HepG2 (cell line): ENCODE results near the gene CD300A. TPM values are rescaled to one million over a fixed set of nuclear protein-coding genes. Genes with fewer than 3 reads are reported as not detected.
A peak's percentile ranks its signal among the peaks of the same experiment; 100 is the strongest.

Experiments
- CCAR2 ChIP-seq: fragments of 200-400 bp; formaldehyde crosslinking; optimal IDR thresholded peaks from 2 replicates; pipeline ENCODE3; 2018; ENCODE audit warnings: low read depth, mild to moderate bottlenecking, low read length, moderate library complexity
- ISX ChIP-seq: sonication (generic); formaldehyde crosslinking; conservative IDR thresholded peaks from 2 replicates; pipeline ENCODE4 v1.5.0; 2020; ENCODE audit warnings: missing genetic modification reagents
- KAT2B ChIP-seq: fragments of 150-350 bp; IDR thresholded peaks from 2 replicates; pipeline ENCODE4 v1.6.1; 2014; ENCODE audit warnings: low read depth, low read length, borderline replicate concordance
- MXI1 ChIP-seq: IDR thresholded peaks from 3 replicates; pipeline ENCODE4 v1.6.1; 2012; ENCODE audit warnings: low read depth, low read length, inconsistent platforms, borderline replicate concordance
- NCOR1 ChIP-seq: fragments of 200-600 bp; sonication (generic); IDR thresholded peaks from 2 replicates; pipeline ENCODE4 v1.7.0; 2017; ENCODE audit warnings: antibody characterized with exemption, low read length, borderline replicate concordance
- RBAK ChIP-seq: sonication (generic); formaldehyde crosslinking; IDR thresholded peaks from 2 replicates; pipeline ENCODE4 v1.5.1; 2020; ENCODE audit warnings: mild to moderate bottlenecking, missing genetic modification reagents
- REL ChIP-seq: sonication (generic); formaldehyde crosslinking; conservative IDR thresholded peaks from 2 replicates; pipeline ENCODE4 v1.8.0; 2022; ENCODE audit warnings: mild to moderate bottlenecking, missing genetic modification reagents, moderate library complexity
- RELA ChIP-seq: sonication (generic); formaldehyde crosslinking; IDR thresholded peaks from 2 replicates; pipeline ENCODE4 v1.4.0; 2020; ENCODE audit warnings: missing genetic modification reagents
- SMARCE1 ChIP-seq: fragments of 450-650 bp; IDR thresholded peaks from 2 replicates; pipeline ENCODE4 v1.6.1; 2017; ENCODE audit warnings: borderline replicate concordance
- SRSF1 ChIP-seq: fragments of 200-400 bp; formaldehyde crosslinking; optimal IDR thresholded peaks from 2 replicates; pipeline ENCODE3; 2017; ENCODE audit warnings: mild to moderate bottlenecking, low read depth, low read length, moderate library complexity
- TCF7L2 ChIP-seq: IDR thresholded peaks from 2 replicates; pipeline ENCODE4 v1.6.1; 2011; ENCODE audit warnings: mild to moderate bottlenecking, low read depth, low read length, moderate library complexity
- XRCC5 ChIP-seq: fragments of 200-400 bp; formaldehyde crosslinking; optimal IDR thresholded peaks from 2 replicates; pipeline ENCODE3; 2017; ENCODE audit warnings: mild to moderate bottlenecking, low read length
- ZBTB7B ChIP-seq: sonication (generic); formaldehyde crosslinking; IDR thresholded peaks from 2 replicates; pipeline ENCODE4 v1.4.0; 2020; ENCODE audit warnings: missing genetic modification reagents
- ZNF44 ChIP-seq: sonication (generic); formaldehyde crosslinking; IDR thresholded peaks from 2 replicates; pipeline ENCODE4 v1.5.1; 2020; ENCODE audit warnings: mild to moderate bottlenecking, missing genetic modification reagents
- ZNF790 ChIP-seq: sonication (generic); formaldehyde crosslinking; IDR thresholded peaks from 2 replicates; pipeline ENCODE4 v1.8.0; 2022; ENCODE audit warnings: missing genetic modification reagents, mild to moderate bottlenecking, borderline replicate concordance
- polyA plus RNA-seq, 8 experiments: library from polyadenylated mRNA; depleted of rRNA in 3 of 8; stranded (reverse) in 7 of 8; unstranded in 1 of 8; fragments of >200 nt; fragmentation: Illumina TruSeq in 4 of 8; extraction: Trizol in 4 of 8; gene quantifications; 2 replicates each; pipeline versions ENCODE4 v1.2.1 to v1.2.3, GENCODE V29; 2011 to 2016; ENCODE audit warnings: low read depth in 4 of 8, missing spikeins in 1 of 8, mixed read lengths in 1 of 8; ENCODE audit not compliant: insufficient read depth in 1 of 8
- total RNA-seq, 5 experiments: library from RNA; depleted of rRNA; stranded (reverse); fragments of >200 nt; fragmentation: Illumina TruSeq; extraction: Trizol; gene quantifications; 2 replicates each; pipeline ENCODE4 v1.2.3, GENCODE V29; 2016; ENCODE audit warnings: low read depth in 1 of 5
- TF ChIP-seq, protein P1 (sequence below): sonication (generic); formaldehyde crosslinking; IDR thresholded peaks from 2 replicates; pipeline ENCODE4 v1.4.0; 2020; ENCODE audit warnings: missing genetic modification reagents, borderline replicate concordance
- TF ChIP-seq, protein P2 (sequence below): sonication (generic); formaldehyde crosslinking; IDR thresholded peaks from 2 replicates; pipeline ENCODE4 v1.4.0; 2020; ENCODE audit warnings: missing genetic modification reagents
- TF ChIP-seq, protein P3 (sequence below): sonication (generic); formaldehyde crosslinking; IDR thresholded peaks from 2 replicates; pipeline ENCODE4 v1.4.0; 2020; ENCODE audit warnings: missing genetic modification reagents, borderline replicate concordance

The CD300A gene
- total and polyA plus RNA-seq, 2 of the 13 experiments (the other 11 are each of a cell fraction or from before 2014, with no cell fraction given), result not detected

DNA sequence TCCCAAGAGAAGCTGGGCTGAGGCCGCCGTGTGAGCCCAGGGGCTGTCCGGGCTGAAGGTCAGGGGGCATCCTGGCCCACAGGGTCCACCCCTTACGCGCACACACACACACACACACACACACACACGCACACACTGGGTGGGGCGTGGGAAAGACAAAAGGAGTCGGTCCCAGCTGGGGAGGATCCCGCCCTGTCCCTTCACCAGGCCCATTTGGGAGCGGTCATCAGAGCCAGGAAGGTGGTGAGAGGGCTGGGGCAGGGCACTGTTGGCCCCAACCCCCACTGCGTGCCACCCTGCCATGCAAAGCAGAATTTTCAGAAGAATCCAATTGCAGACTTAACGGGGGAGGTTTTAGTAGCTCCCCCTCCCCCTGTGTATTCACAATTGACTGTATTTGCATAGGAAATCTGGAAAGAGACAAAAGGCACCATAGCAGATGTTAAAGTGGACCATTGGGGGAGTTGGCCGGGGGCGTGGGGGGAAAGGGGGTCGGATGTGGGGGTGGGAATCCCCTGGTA, 11.3 kb upstream of the CD300A start (continued):
- TF ChIP-seq, protein P1, sequence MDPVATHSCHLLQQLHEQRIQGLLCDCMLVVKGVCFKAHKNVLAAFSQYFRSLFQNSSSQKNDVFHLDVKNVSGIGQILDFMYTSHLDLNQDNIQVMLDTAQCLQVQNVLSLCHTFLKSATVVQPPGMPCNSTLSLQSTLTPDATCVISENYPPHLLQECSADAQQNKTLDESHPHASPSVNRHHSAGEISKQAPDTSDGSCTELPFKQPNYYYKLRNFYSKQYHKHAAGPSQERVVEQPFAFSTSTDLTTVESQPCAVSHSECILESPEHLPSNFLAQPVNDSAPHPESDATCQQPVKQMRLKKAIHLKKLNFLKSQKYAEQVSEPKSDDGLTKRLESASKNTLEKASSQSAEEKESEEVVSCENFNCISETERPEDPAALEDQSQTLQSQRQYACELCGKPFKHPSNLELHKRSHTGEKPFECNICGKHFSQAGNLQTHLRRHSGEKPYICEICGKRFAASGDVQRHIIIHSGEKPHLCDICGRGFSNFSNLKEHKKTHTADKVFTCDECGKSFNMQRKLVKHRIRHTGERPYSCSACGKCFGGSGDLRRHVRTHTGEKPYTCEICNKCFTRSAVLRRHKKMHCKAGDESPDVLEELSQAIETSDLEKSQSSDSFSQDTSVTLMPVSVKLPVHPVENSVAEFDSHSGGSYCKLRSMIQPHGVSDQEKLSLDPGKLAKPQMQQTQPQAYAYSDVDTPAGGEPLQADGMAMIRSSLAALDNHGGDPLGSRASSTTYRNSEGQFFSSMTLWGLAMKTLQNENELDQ (CRISPR knock-in tag), result no peak
- TF ChIP-seq NCOR1 (no peak), ISX (CRISPR knock-in tag) (no peak), RBAK (no peak), MXI1 (no peak), SRSF1 (no peak), RELA (no peak), CCAR2 (no peak), KAT2B (no peak), ZNF44 (CRISPR knock-in tag) (no peak), XRCC5 (no peak), TCF7L2 (no peak), ZNF790 (no peak), REL (CRISPR knock-in tag) (no peak), SMARCE1 (no peak), ZBTB7B (CRISPR knock-in tag) (0 out of 2 replicates have a peak, but pooled peaks have one; percentile 6)
- TF ChIP-seq, protein P2, sequence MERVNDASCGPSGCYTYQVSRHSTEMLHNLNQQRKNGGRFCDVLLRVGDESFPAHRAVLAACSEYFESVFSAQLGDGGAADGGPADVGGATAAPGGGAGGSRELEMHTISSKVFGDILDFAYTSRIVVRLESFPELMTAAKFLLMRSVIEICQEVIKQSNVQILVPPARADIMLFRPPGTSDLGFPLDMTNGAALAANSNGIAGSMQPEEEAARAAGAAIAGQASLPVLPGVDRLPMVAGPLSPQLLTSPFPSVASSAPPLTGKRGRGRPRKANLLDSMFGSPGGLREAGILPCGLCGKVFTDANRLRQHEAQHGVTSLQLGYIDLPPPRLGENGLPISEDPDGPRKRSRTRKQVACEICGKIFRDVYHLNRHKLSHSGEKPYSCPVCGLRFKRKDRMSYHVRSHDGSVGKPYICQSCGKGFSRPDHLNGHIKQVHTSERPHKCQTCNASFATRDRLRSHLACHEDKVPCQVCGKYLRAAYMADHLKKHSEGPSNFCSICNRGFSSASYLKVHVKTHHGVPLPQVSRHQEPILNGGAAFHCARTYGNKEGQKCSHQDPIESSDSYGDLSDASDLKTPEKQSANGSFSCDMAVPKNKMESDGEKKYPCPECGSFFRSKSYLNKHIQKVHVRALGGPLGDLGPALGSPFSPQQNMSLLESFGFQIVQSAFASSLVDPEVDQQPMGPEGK (CRISPR knock-in tag), result 0 out of 2 replicates have a peak, but pooled peaks have one; percentile 22
- TF ChIP-seq, protein P3, sequence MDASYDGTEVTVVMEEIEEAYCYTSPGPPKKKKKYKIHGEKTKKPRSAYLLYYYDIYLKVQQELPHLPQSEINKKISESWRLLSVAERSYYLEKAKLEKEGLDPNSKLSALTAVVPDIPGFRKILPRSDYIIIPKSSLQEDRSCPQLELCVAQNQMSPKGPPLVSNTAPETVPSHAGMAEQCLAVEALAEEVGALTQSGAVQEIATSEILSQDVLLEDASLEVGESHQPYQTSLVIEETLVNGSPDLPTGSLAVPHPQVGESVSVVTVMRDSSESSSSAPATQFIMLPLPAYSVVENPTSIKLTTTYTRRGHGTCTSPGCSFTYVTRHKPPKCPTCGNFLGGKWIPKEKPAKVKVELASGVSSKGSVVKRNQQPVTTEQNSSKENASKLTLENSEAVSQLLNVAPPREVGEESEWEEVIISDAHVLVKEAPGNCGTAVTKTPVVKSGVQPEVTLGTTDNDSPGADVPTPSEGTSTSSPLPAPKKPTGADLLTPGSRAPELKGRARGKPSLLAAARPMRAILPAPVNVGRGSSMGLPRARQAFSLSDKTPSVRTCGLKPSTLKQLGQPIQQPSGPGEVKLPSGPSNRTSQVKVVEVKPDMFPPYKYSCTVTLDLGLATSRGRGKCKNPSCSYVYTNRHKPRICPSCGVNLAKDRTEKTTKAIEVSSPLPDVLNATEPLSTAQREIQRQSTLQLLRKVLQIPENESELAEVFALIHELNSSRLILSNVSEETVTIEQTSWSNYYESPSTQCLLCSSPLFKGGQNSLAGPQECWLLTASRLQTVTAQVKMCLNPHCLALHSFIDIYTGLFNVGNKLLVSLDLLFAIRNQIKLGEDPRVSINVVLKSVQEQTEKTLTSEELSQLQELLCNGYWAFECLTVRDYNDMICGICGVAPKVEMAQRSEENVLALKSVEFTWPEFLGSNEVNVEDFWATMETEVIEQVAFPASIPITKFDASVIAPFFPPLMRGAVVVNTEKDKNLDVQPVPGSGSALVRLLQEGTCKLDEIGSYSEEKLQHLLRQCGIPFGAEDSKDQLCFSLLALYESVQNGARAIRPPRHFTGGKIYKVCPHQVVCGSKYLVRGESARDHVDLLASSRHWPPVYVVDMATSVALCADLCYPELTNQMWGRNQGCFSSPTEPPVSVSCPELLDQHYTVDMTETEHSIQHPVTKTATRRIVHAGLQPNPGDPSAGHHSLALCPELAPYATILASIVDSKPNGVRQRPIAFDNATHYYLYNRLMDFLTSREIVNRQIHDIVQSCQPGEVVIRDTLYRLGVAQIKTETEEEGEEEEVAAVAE (CRISPR knock-in tag), result no peak
